OCI-LY1 (cell line): ENCODE data around the gene ZNF429.

ENCODE experiments used
- CTCF ChIP-seq: fragments of 200-600 bp; sonication (generic), shearing (Covaris generic); IDR thresholded peaks from 2 replicates; pipeline ENCODE4 v1.5.1; 2017; ENCODE audit warnings: mild to moderate bottlenecking, antibody characterized with exemption, low read length, moderate library complexity, mixed read lengths
- EZH2 ChIP-seq: fragments of 200-600 bp; sonication (generic), shearing (Covaris generic); IDR thresholded peaks from 2 replicates; pipeline ENCODE4 v1.8.0; 2017; ENCODE audit warnings: borderline replicate concordance, mixed run types, mild to moderate bottlenecking, antibody characterized with exemption, low read length, moderate library complexity, mixed read lengths

- TF ChIP-seq CTCF (no peak), EZH2 (no peak)
Measured at GRCh38 chr19:21569494-21569865, 64.1 kb downstream of the ZNF429 start.
